ENCODE results near the gene LRIT2. TPM values are rescaled to one million over a fixed set of nuclear protein-coding genes. Genes with fewer than 3 reads are reported as not detected.

The LRIT2 gene
- total and polyA plus RNA-seq, 7 experiments from 2014 or later = not detected

- intact Hi-C loops (cut with micrococcal nuclease) = no loop called here
- CTCF ChIA-PET = no interaction called here
- POLR2A ChIA-PET = no interaction called here
Observed at GRCh38 chr10:84243759-84244158, 18.4 kb upstream of the LRIT2 start.

DNA sequence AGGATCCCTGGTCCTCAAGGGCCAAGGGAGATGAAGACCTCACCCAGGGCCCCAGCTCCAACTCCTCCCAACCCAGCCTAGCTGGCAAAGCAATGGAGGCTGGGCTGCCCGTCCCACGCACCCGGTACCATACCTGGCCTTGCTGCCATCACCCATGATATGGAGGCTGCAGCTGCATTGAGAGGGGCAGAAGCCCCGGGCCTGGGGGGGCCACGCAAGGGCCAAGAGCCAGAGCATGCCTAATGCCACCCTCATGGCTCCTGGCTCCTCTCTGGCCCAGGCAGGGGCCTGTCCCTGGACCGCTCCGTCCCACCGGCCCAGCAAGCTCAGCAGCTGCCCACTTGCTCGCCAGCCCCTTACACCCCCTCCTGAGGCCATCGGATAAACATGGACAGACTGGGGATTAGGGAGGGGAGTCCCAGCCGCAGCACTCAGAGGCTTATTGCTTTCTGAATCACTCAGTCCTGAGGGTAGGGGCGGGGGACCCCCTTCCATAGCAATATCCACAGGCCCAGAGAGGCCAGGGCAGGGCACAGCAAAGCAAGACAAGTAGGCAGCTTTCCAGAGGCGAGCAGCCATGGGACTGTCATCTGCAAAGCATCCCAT is 15.9 kb upstream of the LRIT2 start, which contains the start of gene LRIT1:
LRIT1 (minus strand) TSS at position 362 of the 606 bp plus-strand sequence; CDS start at position 255, 107 bp downstream.
- Histone ChIP-seq H3K9me3 (ENCODE audit: control insufficient read depth in 2 of 3, low read length in 3 of 3) (no peaks in the 10 kb centered on the region), H3K27me3 (ENCODE audit: control insufficient read depth in 2 of 2, insufficient read depth in 2 of 2, low read length in 2 of 2) (no peaks in the 10 kb centered on the region), H3K4me1 (ENCODE audit: control insufficient read depth in 2 of 2, insufficient read depth in 2 of 2, low read length in 2 of 2) (no peaks in the 10 kb centered on the region), H3K36me3 (ENCODE audit: control insufficient read depth in 2 of 3, insufficient read depth in 3 of 3, low read length in 3 of 3) (no peaks in the 10 kb centered on the region), H3K4me3 (ENCODE audit: low read length) (no peak within 1 kb of the TSS), H3K27ac (ENCODE audit: low read depth, low read length) (no peak within 1 kb of the TSS)
- DNase-seq (no peak), ATAC-seq (no peak)
- Mint-ChIP-seq H3K27ac (peak within 1 kb of the TSS in 1 of 9 donors; percentile 15), H3K9me3 (no peaks in the 10 kb centered on the region), H3K4me3 (no peak within 1 kb of the TSS), H3K4me1 (no peaks in the 10 kb centered on the region), H3K36me3 (no peaks in the 10 kb centered on the region), H3K27me3 (peaks cover 5 to 25% (median 13%) of the 10 kb centered on the region in 5 donors)
- ChIA-PET POLR2A (no interaction called here), CTCF (no interaction called here)
- intact Hi-C loops (cut with micrococcal nuclease) = no loop called here

More at GRCh38 chr10:84243759-84244158, 18.4 kb upstream of the LRIT2 start:
- H3K27me3 ChIP-seq (ENCODE audit: control insufficient read depth in 2 of 2, insufficient read depth in 2 of 2, low read length in 2 of 2) = no peaks in the 10 kb centered on the region
- H3K4me1 ChIP-seq (ENCODE audit: control insufficient read depth in 2 of 2, insufficient read depth in 2 of 2, low read length in 2 of 2) = no peaks in the 10 kb centered on the region
- no peak overlapping the region for H3K4me3 ChIP-seq (ENCODE audit: low read length)
- Mint-ChIP-seq H3K9me3 (no peaks in the 10 kb centered on the region), H3K27ac (no peak overlapping the region), H3K27me3 (peaks cover 0 to 8% (median 7%) of the 10 kb centered on the region in 5 donors), H3K36me3 (no peaks in the 10 kb centered on the region), H3K4me3 (no peak overlapping the region), H3K4me1 (no peaks in the 10 kb centered on the region)
- no peaks in the 10 kb centered on the region for H3K9me3 ChIP-seq (ENCODE audit: control insufficient read depth in 2 of 3, low read length in 3 of 3)
- DNase-seq (no peak), ATAC-seq (no peak)
- no peak overlapping the region for H3K27ac ChIP-seq (ENCODE audit: low read depth, low read length)
- no peaks in the 10 kb centered on the region for H3K36me3 ChIP-seq (ENCODE audit: control insufficient read depth in 2 of 3, insufficient read depth in 3 of 3, low read length in 3 of 3)

DNA sequence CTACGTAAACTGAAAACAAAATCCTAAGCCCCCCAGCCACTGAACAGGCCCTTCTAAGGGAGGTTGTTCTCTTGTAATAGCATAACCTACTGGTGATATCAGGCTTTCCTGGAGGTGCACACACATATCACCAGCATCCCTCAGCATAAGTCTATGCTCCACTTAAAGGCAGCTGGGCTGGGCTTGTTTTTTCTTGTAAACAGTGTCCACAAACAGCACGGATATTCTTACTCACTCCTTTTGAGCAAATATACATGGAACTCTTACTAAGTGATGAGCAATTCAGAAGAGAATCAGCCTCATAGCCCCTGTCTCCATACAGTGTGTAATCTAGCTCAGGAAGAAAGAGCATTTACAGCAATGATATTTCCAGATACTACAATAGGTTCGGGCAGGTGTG is 13.6 kb upstream of the LRIT2 start:
- Mint-ChIP-seq H3K4me1 (no peaks in the 10 kb centered on the region), H3K9me3 (no peaks in the 10 kb centered on the region), H3K4me3 (no peak overlapping the region), H3K36me3 (no peaks in the 10 kb centered on the region), H3K27me3 (peaks cover 5 to 32% (median 20%) of the 10 kb centered on the region in 5 donors), H3K27ac (no peak overlapping the region)
- POLR2A ChIA-PET = no interaction called here
- CTCF ChIA-PET = interaction anchor here (1.4 kb wide), 1 partner anchor 299 kb away, joined by 3 read pairs; no protein-coding TSS in a partner anchor
- Histone ChIP-seq H3K4me3 (ENCODE audit: low read length) (no peak overlapping the region), H3K9me3 (ENCODE audit: control insufficient read depth in 2 of 3, low read length in 3 of 3) (no peaks in the 10 kb centered on the region), H3K36me3 (ENCODE audit: control insufficient read depth in 2 of 3, insufficient read depth in 3 of 3, low read length in 3 of 3) (no peaks in the 10 kb centered on the region), H3K27ac (ENCODE audit: low read depth, low read length) (no peak overlapping the region), H3K4me1 (ENCODE audit: control insufficient read depth in 2 of 2, insufficient read depth in 2 of 2, low read length in 2 of 2) (no peaks in the 10 kb centered on the region), H3K27me3 (ENCODE audit: control insufficient read depth in 2 of 2, insufficient read depth in 2 of 2, low read length in 2 of 2) (no peaks in the 10 kb centered on the region)
- ATAC-seq (no peak), DNase-seq (no peak)
- intact Hi-C loops (cut with micrococcal nuclease) = no loop called here

DNA sequence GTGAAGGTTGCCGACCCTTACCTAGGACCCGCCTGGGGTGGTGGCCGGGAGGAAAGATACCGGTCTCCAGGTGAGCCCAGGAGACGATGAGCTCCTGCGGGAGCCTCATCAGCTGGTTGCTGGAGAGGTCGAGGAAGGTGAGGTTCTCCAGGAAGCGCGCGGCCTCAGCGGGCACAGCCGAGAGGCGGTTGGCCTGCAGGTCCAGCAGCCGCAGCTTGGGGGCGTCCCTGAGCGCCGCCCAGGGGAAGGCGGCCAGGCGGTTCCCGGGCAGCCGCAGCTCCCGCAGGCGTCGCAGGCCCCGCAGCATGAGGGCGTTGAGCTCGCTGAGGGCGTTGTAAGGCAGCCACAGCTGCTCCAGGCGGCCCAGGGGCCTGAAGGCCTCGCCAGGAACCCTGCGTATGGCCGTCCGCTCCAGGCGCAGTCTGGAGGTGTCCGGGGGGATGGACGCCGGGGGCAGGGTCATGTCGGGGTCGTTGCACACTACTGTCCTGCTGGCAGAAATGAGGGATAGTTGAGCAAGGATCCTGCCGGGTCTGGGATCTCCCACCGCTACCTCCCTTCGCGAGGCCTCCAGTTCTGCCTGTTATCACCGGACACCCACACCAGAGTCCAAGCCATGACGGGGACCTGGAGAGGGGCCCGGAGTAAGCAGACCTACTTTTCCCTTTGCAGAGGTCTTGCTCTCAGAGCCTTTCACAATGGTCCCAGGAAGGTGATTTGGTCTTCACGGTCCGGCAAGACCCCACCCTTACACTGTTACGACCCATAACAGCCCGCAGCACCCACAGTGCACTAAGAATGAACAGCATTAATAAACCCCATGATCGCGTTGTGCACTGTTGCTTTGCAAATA is 12.1 kb upstream of the LRIT2 start:
- intact Hi-C loops (cut with micrococcal nuclease) = no loop called here
- ATAC-seq (no peak), DNase-seq (no peak)
- no peaks in the 10 kb centered on the region for H3K27me3 ChIP-seq (ENCODE audit: control insufficient read depth in 2 of 2, insufficient read depth in 2 of 2, low read length in 2 of 2)
- no peaks in the 10 kb centered on the region for H3K36me3 Mint-ChIP-seq
- no peaks in the 10 kb centered on the region for H3K36me3 ChIP-seq (ENCODE audit: control insufficient read depth in 2 of 3, insufficient read depth in 3 of 3, low read length in 3 of 3)
- H3K4me3 Mint-ChIP-seq = no peak overlapping the region
- H3K9me3 Mint-ChIP-seq = no peaks in the 10 kb centered on the region
- ChIA-PET CTCF (no interaction called here), POLR2A (no interaction called here)
- H3K27me3 Mint-ChIP-seq = peaks cover 5 to 32% (median 20%) of the 10 kb centered on the region in 5 donors
- H3K4me1 ChIP-seq (ENCODE audit: control insufficient read depth in 2 of 2, insufficient read depth in 2 of 2, low read length in 2 of 2) = no peaks in the 10 kb centered on the region
- no peak overlapping the region for H3K27ac Mint-ChIP-seq
- H3K4me1 Mint-ChIP-seq = no peaks in the 10 kb centered on the region
- H3K4me3 ChIP-seq (ENCODE audit: low read length) = no peak overlapping the region
- H3K9me3 ChIP-seq (ENCODE audit: control insufficient read depth in 2 of 3, low read length in 3 of 3) = no peaks in the 10 kb centered on the region
- no peak overlapping the region for H3K27ac ChIP-seq (ENCODE audit: low read depth, low read length)

GRCh38 chr10:84236807-84237198 is 11.5 kb upstream of the LRIT2 start:
- Mint-ChIP-seq H3K36me3 (no peaks in the 10 kb centered on the region), H3K9me3 (no peaks in the 10 kb centered on the region), H3K27me3 (peaks cover 5 to 32% (median 20%) of the 10 kb centered on the region in 5 donors), H3K27ac (peak overlapping the region in 1 of 9 donors; percentile 2), H3K4me1 (no peaks in the 10 kb centered on the region), H3K4me3 (no peak overlapping the region)
- Histone ChIP-seq H3K27ac (ENCODE audit: low read depth, low read length) (no peak overlapping the region), H3K27me3 (ENCODE audit: control insufficient read depth in 2 of 2, insufficient read depth in 2 of 2, low read length in 2 of 2) (no peaks in the 10 kb centered on the region), H3K36me3 (ENCODE audit: control insufficient read depth in 2 of 3, insufficient read depth in 3 of 3, low read length in 3 of 3) (no peaks in the 10 kb centered on the region), H3K4me3 (ENCODE audit: low read length) (no peak overlapping the region), H3K4me1 (ENCODE audit: control insufficient read depth in 2 of 2, insufficient read depth in 2 of 2, low read length in 2 of 2) (no peaks in the 10 kb centered on the region), H3K9me3 (ENCODE audit: control insufficient read depth in 2 of 3, low read length in 3 of 3) (no peaks in the 10 kb centered on the region)
- ATAC-seq (no peak), DNase-seq (no peak)
- intact Hi-C loops (cut with micrococcal nuclease) = no loop called here
- ChIA-PET CTCF (no interaction called here), POLR2A (no interaction called here)

GRCh38 chr10:84235096-84235495 is 9.8 kb upstream of the LRIT2 start:
- H3K36me3 ChIP-seq (ENCODE audit: control insufficient read depth in 2 of 3, insufficient read depth in 3 of 3, low read length in 3 of 3) = no peaks in the 10 kb centered on the region
- H3K4me1 ChIP-seq (ENCODE audit: control insufficient read depth in 2 of 2, insufficient read depth in 2 of 2, low read length in 2 of 2) = no peaks in the 10 kb centered on the region
- CTCF ChIA-PET = no interaction called here
- H3K4me3 ChIP-seq (ENCODE audit: low read length) = no peak overlapping the region
- POLR2A ChIA-PET = no interaction called here
- H3K27ac ChIP-seq (ENCODE audit: low read depth, low read length) = no peak overlapping the region
- H3K27me3 ChIP-seq (ENCODE audit: control insufficient read depth in 2 of 2, insufficient read depth in 2 of 2, low read length in 2 of 2) = no peaks in the 10 kb centered on the region
- Mint-ChIP-seq H3K4me1 (no peaks in the 10 kb centered on the region), H3K36me3 (no peaks in the 10 kb centered on the region), H3K27me3 (peaks cover 5 to 26% (median 20%) of the 10 kb centered on the region in 5 donors), H3K4me3 (no peak overlapping the region), H3K27ac (no peak overlapping the region), H3K9me3 (no peaks in the 10 kb centered on the region)
- intact Hi-C loops (cut with micrococcal nuclease) = no loop called here
- no peak for DNase-seq
- no peaks in the 10 kb centered on the region for H3K9me3 ChIP-seq (ENCODE audit: control insufficient read depth in 2 of 3, low read length in 3 of 3)
- ATAC-seq = no peak

DNA sequence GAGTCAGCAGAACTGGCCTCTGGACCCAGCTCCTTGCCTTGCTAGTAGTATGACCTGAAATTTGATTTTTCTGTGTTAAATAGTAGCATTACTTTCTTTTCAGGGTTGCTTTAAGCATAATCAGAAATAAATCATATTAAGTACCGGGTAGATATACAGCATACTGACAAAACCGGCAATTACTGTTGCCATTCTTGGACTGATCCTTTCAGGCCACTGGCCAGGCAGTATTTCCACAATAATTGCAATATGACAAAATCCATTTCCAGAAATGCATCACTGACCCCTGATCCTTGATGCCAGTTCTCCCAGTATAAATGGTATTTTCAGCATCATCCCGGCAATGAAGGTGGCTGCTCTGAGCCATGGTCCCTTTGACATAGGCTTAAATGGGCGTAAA is 9.1 kb upstream of the LRIT2 start:
- ChIA-PET POLR2A (no interaction called here), CTCF (no interaction called here)
- Mint-ChIP-seq H3K4me1 (no peaks in the 10 kb centered on the region), H3K27ac (no peak overlapping the region), H3K4me3 (no peak overlapping the region), H3K36me3 (no peaks in the 10 kb centered on the region), H3K27me3 (peaks cover 5 to 31% (median 17%) of the 10 kb centered on the region in 5 donors), H3K9me3 (no peaks in the 10 kb centered on the region)
- no peaks in the 10 kb centered on the region for H3K9me3 ChIP-seq (ENCODE audit: control insufficient read depth in 2 of 3, low read length in 3 of 3)
- DNase-seq (no peak), ATAC-seq (no peak)
- H3K4me1 ChIP-seq (ENCODE audit: control insufficient read depth in 2 of 2, insufficient read depth in 2 of 2, low read length in 2 of 2) = no peaks in the 10 kb centered on the region
- no peak overlapping the region for H3K27ac ChIP-seq (ENCODE audit: low read depth, low read length)
- no peaks in the 10 kb centered on the region for H3K27me3 ChIP-seq (ENCODE audit: control insufficient read depth in 2 of 2, insufficient read depth in 2 of 2, low read length in 2 of 2)
- no peak overlapping the region for H3K4me3 ChIP-seq (ENCODE audit: low read length)
- no peaks in the 10 kb centered on the region for H3K36me3 ChIP-seq (ENCODE audit: control insufficient read depth in 2 of 3, insufficient read depth in 3 of 3, low read length in 3 of 3)
- intact Hi-C loops (cut with micrococcal nuclease) = no loop called here

Data from naive thymus-derived CD4-positive, alpha-beta T cell (primary cell).